GM19452 (cell line): Measurements from ENCODE around the gene ATAD3B.
"Not testable (repeated sequence)": the region's sequence is repeated elsewhere in the genome, so short reads cannot be mapped to it uniquely, and the experiment has no call there.

Experiments
- ATAC-seq: cut with Tn5 transposase; IDR thresholded peaks from one replicate; pipeline ENCODE4 v1.9.1; 2021; ENCODE audit not compliant: unreplicated experiment

The ATAD3B gene

GRCh38 chr1:1529936-1530335 is 58.4 kb downstream of the ATAD3B start:
- no peak for ATAC-seq

GRCh38 chr1:1531947-1532346 is 60.4 kb downstream of the ATAD3B start:
- ATAC-seq: no peak

- ATAC-seq: not testable (repeated sequence)
These were observed 61.8 kb downstream of the ATAD3B start for GRCh38 chr1:1533176-1533893.

- ATAC-seq: not testable (repeated sequence)
These were observed 62.3 kb downstream of the ATAD3B start for GRCh38 chr1:1533894-1534291.

- no peak for ATAC-seq
These were observed 63.0 kb downstream of the ATAD3B start for GRCh38 chr1:1534401-1535154.

- ATAC-seq: no peak
These were observed 63.8 kb downstream of the ATAD3B start for GRCh38 chr1:1535201-1536018.

GRCh38 chr1:1536019-1536937 is 64.7 kb downstream of the ATAD3B start:
- ATAC-seq: no peak

- no peak for ATAC-seq
These were observed 65.5 kb downstream of the ATAD3B start for GRCh38 chr1:1536938-1537546.

GRCh38 chr1:1537626-1538250 is 66.2 kb downstream of the ATAD3B start:
- no peak for ATAC-seq

- ATAC-seq: no peak
These were observed 66.8 kb downstream of the ATAD3B start for GRCh38 chr1:1538334-1538733.

- no peak for ATAC-seq
These were observed 67.4 kb downstream of the ATAD3B start for GRCh38 chr1:1538989-1539309.

GRCh38 chr1:1539310-1540089 is 67.9 kb downstream of the ATAD3B start:
- no peak for ATAC-seq

- no peak for ATAC-seq
These were observed 68.7 kb downstream of the ATAD3B start, which contains the start of gene TMEM240 for GRCh38 chr1:1540090-1540817. Gene TMEM240, minus strand, starts transcription at chr1:1540624. Its CDS starts 278 bp downstream, at chr1:1540346.

- no peak for ATAC-seq
These were observed 69.5 kb downstream of the ATAD3B start for GRCh38 chr1:1540818-1541628.

GRCh38 chr1:1541956-1542765 is 70.6 kb downstream of the ATAD3B start:
- no peak for ATAC-seq
